ENCODE results near the gene IPCEF1. TPM values are rescaled to one million over a fixed set of nuclear protein-coding genes. Genes with fewer than 3 reads are reported as not detected.

The IPCEF1 gene
- polyA plus RNA-seq, 1 donor from 2014 or later: 3.9 TPM

GRCh38 chr6:154343473-154344308 lies 12.9 kb downstream of the IPCEF1 start:
- Histone ChIP-seq H3K4me3 (ENCODE audit: low read length) (no peak overlapping the region), H3K27me3 (ENCODE audit: insufficient read depth, low read depth, low read length) (no peaks in the 10 kb centered on the region), H3K36me3 (ENCODE audit: insufficient read depth, low read length) (no peaks in the 10 kb centered on the region), H4K20me1 (ENCODE audit: insufficient read depth) (no peaks in the 10 kb centered on the region), H3K27ac (ENCODE audit: low read length) (no peak overlapping the region), H3K9me2 (ENCODE audit: insufficient read depth, low read length) (no peaks in the 10 kb centered on the region), H3K79me2 (replicated peaks; ENCODE audit: insufficient read depth, low read length) (no peaks in the 10 kb centered on the region), H2AFZ (ENCODE audit: low read depth, low read length) (no peak overlapping the region), H3K9me3 (ENCODE audit: low read length) (no peaks in the 10 kb centered on the region), H3K4me2 (ENCODE audit: low read length) (no peak overlapping the region), H3K9ac (ENCODE audit: low read length) (no peak overlapping the region), H3F3A (ENCODE audit: insufficient read depth, low read length, poor library complexity, severe bottlenecking) (no peaks in the 10 kb centered on the region)
- TF ChIP-seq SMC3 (conservative IDR thresholded peaks at IDR 0.05; ENCODE audit: poor library complexity) (no peak), CTCF (IDR thresholded peaks at IDR 0.05; ENCODE audit: poor library complexity, severe bottlenecking) (no peak), POLR2AphosphoS5 (IDR thresholded peaks at IDR 0.05) (no peak), EZH2 (IDR thresholded peaks at IDR 0.05; ENCODE audit: borderline replicate concordance, insufficient read depth, low read length, poor library complexity, severe bottlenecking) (no peak), RAD21 (conservative IDR thresholded peaks at IDR 0.05) (no peak), EP300 (conservative IDR thresholded peaks at IDR 0.05; ENCODE audit: poor library complexity, severe bottlenecking) (no peak)

- H3K9me2 ChIP-seq (ENCODE audit: insufficient read depth, low read length): no peaks in the 10 kb centered on the region
- no peaks in the 10 kb centered on the region for H4K20me1 ChIP-seq (ENCODE audit: insufficient read depth)
- no peak overlapping the region for H3K9ac ChIP-seq (ENCODE audit: low read length)
- H2AFZ ChIP-seq (ENCODE audit: low read depth, low read length): no peak overlapping the region
- no peaks in the 10 kb centered on the region for H3K36me3 ChIP-seq (ENCODE audit: insufficient read depth, low read length)
- H3K27ac ChIP-seq (ENCODE audit: low read length): no peak overlapping the region
- H3K27me3 ChIP-seq (ENCODE audit: insufficient read depth, low read depth, low read length): no peaks in the 10 kb centered on the region
- no peak overlapping the region for H3K4me2 ChIP-seq (ENCODE audit: low read length)
- TF ChIP-seq EP300 (conservative IDR thresholded peaks at IDR 0.05; ENCODE audit: poor library complexity, severe bottlenecking) (no peak), REST (IDR thresholded peaks at IDR 0.05; ENCODE audit: borderline replicate concordance) (no peak), CTCF (IDR thresholded peaks at IDR 0.05; ENCODE audit: poor library complexity, severe bottlenecking) (no peak), RAD21 (conservative IDR thresholded peaks at IDR 0.05) (no peak), SMC3 (conservative IDR thresholded peaks at IDR 0.05; ENCODE audit: poor library complexity) (no peak), MXI1 (conservative IDR thresholded peaks at IDR 0.05; ENCODE audit: poor library complexity, severe bottlenecking) (no peak), EZH2 (IDR thresholded peaks at IDR 0.05; ENCODE audit: borderline replicate concordance, insufficient read depth, low read length, poor library complexity, severe bottlenecking) (no peak), POLR2AphosphoS5 (IDR thresholded peaks at IDR 0.05) (no peak), TAF1 (IDR thresholded peaks at IDR 0.05; ENCODE audit: low read depth) (no peak)
- no peaks in the 10 kb centered on the region for H3K9me3 ChIP-seq (ENCODE audit: low read length)
- H3K79me2 ChIP-seq (replicated peaks; ENCODE audit: insufficient read depth, low read length): no peaks in the 10 kb centered on the region
- no peaks in the 10 kb centered on the region for H3F3A ChIP-seq (ENCODE audit: insufficient read depth, low read length, poor library complexity, severe bottlenecking)
- no peak overlapping the region for H3K4me3 ChIP-seq (ENCODE audit: low read length)
These were observed 14.7 kb downstream of the IPCEF1 start for GRCh38 chr6:154341871-154342270.
